HEK293 (cell line): ENCODE data around the gene MYH11.

Experiments
- FEZF1 ChIP-seq: fragments of 450-650 bp; formaldehyde crosslinking; IDR thresholded peaks from 2 replicates; pipeline ENCODE4 v1.5.1; 2016; ENCODE audit warnings: missing biosample characterization, missing genetic modification characterization
- HOXD13 ChIP-seq: sonication (generic); formaldehyde crosslinking; IDR thresholded peaks from 2 replicates; pipeline ENCODE4 v1.8.0; 2022; ENCODE audit warnings: missing genetic modification reagents, borderline replicate concordance
- KLF10 ChIP-seq: fragments of 450-650 bp; IDR thresholded peaks from 2 replicates; pipeline ENCODE4 v1.5.1; 2018; ENCODE audit warnings: missing biosample characterization, mild to moderate bottlenecking, missing genetic modification characterization
- KLF9 ChIP-seq: fragments of 450-650 bp; formaldehyde crosslinking; IDR thresholded peaks from 2 replicates; pipeline ENCODE4 v1.5.1; 2016; ENCODE audit warnings: missing biosample characterization, missing genetic modification characterization, low read depth
- MZF1 ChIP-seq: fragments of 450-650 bp; formaldehyde crosslinking; IDR thresholded peaks from 2 replicates; pipeline ENCODE4 v1.5.1; 2017; ENCODE audit warnings: missing biosample characterization, missing genetic modification characterization, borderline replicate concordance
- ZBTB1 ChIP-seq: fragments of 450-650 bp; formaldehyde crosslinking; IDR thresholded peaks from 2 replicates; pipeline ENCODE4 v1.5.1; 2016; ENCODE audit warnings: missing biosample characterization, missing genetic modification characterization
- ZBTB20 ChIP-seq: fragments of 450-650 bp; formaldehyde crosslinking; IDR thresholded peaks from 2 replicates; pipeline ENCODE4 v1.5.1; 2016; ENCODE audit warnings: missing biosample characterization, missing genetic modification characterization
- ZBTB48 ChIP-seq: fragments of 450-650 bp; formaldehyde crosslinking; IDR thresholded peaks from 2 replicates; pipeline ENCODE4 v1.5.1; 2016; ENCODE audit warnings: missing biosample characterization, missing genetic modification characterization
- ZBTB8A ChIP-seq: fragments of 450-650 bp; formaldehyde crosslinking; IDR thresholded peaks from 2 replicates; pipeline ENCODE4 v1.5.1; 2016; ENCODE audit warnings: missing biosample characterization, missing genetic modification characterization
- ZFP41 ChIP-seq: fragments of 450-650 bp; formaldehyde crosslinking; IDR thresholded peaks from 2 replicates; pipeline ENCODE4 v1.5.1; 2016; ENCODE audit warnings: missing biosample characterization, missing genetic modification characterization, borderline replicate concordance
- ZNF10 ChIP-seq: fragments of 450-650 bp; formaldehyde crosslinking; IDR thresholded peaks from 2 replicates; pipeline ENCODE4 v1.5.1; 2017; ENCODE audit warnings: missing biosample characterization, missing genetic modification characterization
- ZNF140 ChIP-seq: fragments of 450-650 bp; formaldehyde crosslinking; IDR thresholded peaks from 2 replicates; pipeline ENCODE4 v1.5.1; 2016; ENCODE audit warnings: missing biosample characterization, missing genetic modification characterization
- ZNF16 ChIP-seq: fragments of 450-650 bp; formaldehyde crosslinking; IDR thresholded peaks from 2 replicates; pipeline ENCODE4 v1.5.1; 2016; ENCODE audit warnings: low read depth, missing biosample characterization, missing genetic modification characterization
- ZNF184 ChIP-seq: fragments of 450-650 bp; IDR thresholded peaks from 2 replicates; pipeline ENCODE4 v1.5.1; 2018; ENCODE audit warnings: missing biosample characterization, mild to moderate bottlenecking, missing genetic modification characterization
- ZNF214 ChIP-seq: fragments of 450-650 bp; formaldehyde crosslinking; IDR thresholded peaks from 2 replicates; pipeline ENCODE4 v1.5.1; 2017; ENCODE audit warnings: missing biosample characterization, mild to moderate bottlenecking, missing genetic modification characterization, borderline replicate concordance
- ZNF221 ChIP-seq: fragments of 450-650 bp; formaldehyde crosslinking; IDR thresholded peaks from 2 replicates; pipeline ENCODE4 v1.5.1; 2017; ENCODE audit warnings: missing biosample characterization, missing genetic modification characterization, borderline replicate concordance
- ZNF23 ChIP-seq: fragments of 450-650 bp; formaldehyde crosslinking; IDR thresholded peaks from 2 replicates; pipeline ENCODE4 v1.5.1; 2016; ENCODE audit warnings: missing biosample characterization, missing genetic modification characterization, borderline replicate concordance
- ZNF335 ChIP-seq: fragments of 450-650 bp; formaldehyde crosslinking; conservative IDR thresholded peaks from 2 replicates; pipeline ENCODE4 v1.5.1; 2016; ENCODE audit warnings: missing biosample characterization, missing genetic modification characterization
- ZNF354C ChIP-seq: fragments of 450-650 bp; formaldehyde crosslinking; IDR thresholded peaks from 2 replicates; pipeline ENCODE4 v1.5.1; 2016; ENCODE audit warnings: missing biosample characterization, missing genetic modification characterization, low read depth, borderline replicate concordance
- ZNF433 ChIP-seq: fragments of 450-650 bp; formaldehyde crosslinking; IDR thresholded peaks from 2 replicates; pipeline ENCODE4 v1.5.1; 2016; ENCODE audit warnings: missing biosample characterization, missing genetic modification characterization, low read depth
- ZNF510 ChIP-seq: fragments of 450-650 bp; formaldehyde crosslinking; IDR thresholded peaks from 2 replicates; pipeline ENCODE4 v1.5.1; 2018; ENCODE audit warnings: mild to moderate bottlenecking, missing genetic modification characterization, missing biosample characterization; ENCODE audit not compliant: insufficient replicate concordance
- ZNF558 ChIP-seq: fragments of 450-650 bp; formaldehyde crosslinking; IDR thresholded peaks from 2 replicates; pipeline ENCODE4 v1.5.1; 2016; ENCODE audit warnings: missing biosample characterization, missing genetic modification characterization
- ZNF571 ChIP-seq: fragments of 450-650 bp; formaldehyde crosslinking; IDR thresholded peaks from 2 replicates; pipeline ENCODE4 v1.5.0; 2017; ENCODE audit warnings: missing biosample characterization, missing genetic modification characterization
- ZNF785 ChIP-seq: fragments of 450-650 bp; formaldehyde crosslinking; IDR thresholded peaks from 2 replicates; pipeline ENCODE4 v1.5.1; 2016; ENCODE audit warnings: missing biosample characterization, missing genetic modification characterization
- ZNF792 ChIP-seq: fragments of 450-650 bp; formaldehyde crosslinking; IDR thresholded peaks from 2 replicates; pipeline ENCODE4 v1.5.1; 2016; ENCODE audit warnings: missing biosample characterization, missing genetic modification characterization
- ZNF843 ChIP-seq: fragments of 450-650 bp; formaldehyde crosslinking; IDR thresholded peaks from 2 replicates; pipeline ENCODE4 v1.5.1; 2016; ENCODE audit warnings: missing biosample characterization, missing genetic modification characterization
- TF ChIP-seq, protein P1 (sequence below): fragments of 450-650 bp; formaldehyde crosslinking; IDR thresholded peaks from 2 replicates; pipeline ENCODE4 v1.5.1; 2016; ENCODE audit warnings: missing biosample characterization, missing genetic modification characterization
- TF ChIP-seq, protein P2 (sequence below): fragments of 450-650 bp; formaldehyde crosslinking; IDR thresholded peaks from 2 replicates; pipeline ENCODE4 v1.5.1; 2016; ENCODE audit warnings: missing biosample characterization, missing genetic modification characterization
- TF ChIP-seq, protein P3 (sequence below): sonication (generic); formaldehyde crosslinking; IDR thresholded peaks from 2 replicates; pipeline ENCODE4 v1.8.1; 2022; ENCODE audit warnings: mild to moderate bottlenecking, moderate library complexity, missing genetic modification reagents
- TF ChIP-seq, protein P4 (sequence below): fragments of 450-650 bp; formaldehyde crosslinking; IDR thresholded peaks from 2 replicates; pipeline ENCODE4 v1.5.1; 2016; ENCODE audit warnings: missing biosample characterization, missing genetic modification characterization
- TF ChIP-seq, protein P5 (sequence below): fragments of 450-650 bp; formaldehyde crosslinking; IDR thresholded peaks from 2 replicates; pipeline ENCODE4 v1.5.1; 2016; ENCODE audit warnings: missing biosample characterization, missing genetic modification characterization

MYH11 gene

DNA sequence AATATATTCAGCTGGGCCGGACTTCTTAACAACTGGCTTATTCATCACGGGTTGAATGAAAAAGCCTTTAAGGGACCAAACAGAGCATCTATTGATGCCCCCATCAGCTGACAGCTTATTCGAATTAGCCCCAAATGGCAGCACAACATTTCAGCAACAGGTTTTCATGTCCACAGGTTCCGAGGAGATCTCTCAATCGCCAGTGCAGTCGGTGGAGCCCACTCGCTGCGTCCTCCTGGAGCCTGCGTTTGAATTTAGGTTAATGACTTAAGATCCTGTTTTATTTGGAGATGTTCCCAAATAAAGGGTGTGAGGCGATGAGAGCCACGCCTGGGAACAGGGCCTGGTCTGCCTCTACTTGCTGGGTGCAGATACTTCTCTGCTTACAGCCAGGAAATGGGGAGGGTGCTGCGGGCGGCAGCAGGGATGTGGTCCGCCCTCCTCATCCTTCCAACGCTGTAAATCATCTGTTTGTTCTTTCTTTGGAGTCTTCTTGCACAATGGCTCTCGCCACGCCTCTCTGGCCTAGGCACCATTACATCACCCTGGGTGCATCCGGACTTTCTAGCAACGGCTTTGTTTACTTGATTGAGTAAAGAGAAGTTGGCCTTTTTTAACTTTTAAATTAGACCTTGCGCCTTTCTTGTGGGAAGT lies 184.2 kb downstream of the MYH11 start (continued):
- TF ChIP-seq, protein P1, sequence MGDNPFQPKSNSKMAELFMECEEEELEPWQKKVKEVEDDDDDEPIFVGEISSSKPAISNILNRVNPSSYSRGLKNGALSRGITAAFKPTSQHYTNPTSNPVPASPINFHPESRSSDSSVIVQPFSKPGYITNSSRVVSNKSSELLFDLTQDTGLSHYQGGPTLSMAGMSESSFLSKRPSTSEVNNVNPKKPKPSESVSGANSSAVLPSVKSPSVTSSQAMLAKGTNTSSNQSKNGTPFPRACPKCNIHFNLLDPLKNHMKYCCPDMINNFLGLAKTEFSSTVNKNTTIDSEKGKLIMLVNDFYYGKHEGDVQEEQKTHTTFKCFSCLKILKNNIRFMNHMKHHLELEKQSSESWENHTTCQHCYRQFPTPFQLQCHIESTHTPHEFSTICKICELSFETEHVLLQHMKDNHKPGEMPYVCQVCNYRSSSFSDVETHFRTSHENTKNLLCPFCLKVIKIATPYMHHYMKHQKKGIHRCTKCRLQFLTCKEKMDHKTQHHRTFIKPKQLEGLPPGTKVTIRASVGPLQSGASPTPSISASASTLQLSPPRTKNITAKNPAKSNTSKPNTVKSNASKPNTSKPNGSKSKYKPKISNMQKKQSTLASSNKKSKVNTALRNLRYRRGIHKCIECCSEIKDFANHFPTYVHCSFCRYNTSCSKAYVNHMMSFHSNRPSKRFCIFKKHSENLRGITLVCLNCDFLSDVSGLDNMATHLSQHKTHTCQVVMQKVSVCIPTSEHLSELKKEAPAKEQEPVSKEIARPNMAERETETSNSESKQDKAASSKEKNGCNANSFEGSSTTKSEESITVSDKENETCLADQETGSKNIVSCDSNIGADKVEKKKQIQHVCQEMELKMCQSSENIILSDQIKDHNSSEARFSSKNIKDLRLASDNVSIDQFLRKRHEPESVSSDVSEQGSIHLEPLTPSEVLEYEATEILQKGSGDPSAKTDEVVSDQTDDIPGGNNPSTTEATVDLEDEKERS (tag by site-specific recombination): no peak
- TF ChIP-seq HOXD13 (no peak), ZNF433 (no peak), ZNF510 (no peak), ZNF843 (peak; percentile 33; the same call in 1 of the 2 replicates), ZBTB1 (tag by site-specific recombination) (no peak), ZNF571 (tag by site-specific recombination) (no peak), ZNF354C (tag by site-specific recombination) (no peak), ZNF140 (tag by site-specific recombination) (no peak), ZNF792 (no peak), ZNF23 (no peak), ZBTB8A (peak; percentile 49), ZBTB20 (tag by site-specific recombination) (peak; percentile 32; the same call in 1 of the 2 replicates), ZNF16 (tag by site-specific recombination) (no peak), ZFP41 (tag by site-specific recombination) (no peak), KLF9 (tag by site-specific recombination) (peak; percentile 95), KLF10 (tag by site-specific recombination) (peak; percentile 87), ZNF214 (tag by site-specific recombination) (no peak), FEZF1 (peak; percentile 91), MZF1 (tag by site-specific recombination) (peak; percentile 38; the same call in 1 of the 2 replicates), ZNF558 (tag by site-specific recombination) (peak; percentile 18; the same call in 1 of the 2 replicates), ZNF10 (tag by site-specific recombination) (no peak; the same call in 1 of the 2 replicates), ZBTB48 (tag by site-specific recombination) (no peak), ZNF335 (0 out of 2 replicates have a peak, but pooled peaks have one; percentile 44), ZNF184 (tag by site-specific recombination) (no peak), ZNF221 (tag by site-specific recombination) (no peak), ZNF785 (tag by site-specific recombination) (no peak)
- TF ChIP-seq, protein P2, sequence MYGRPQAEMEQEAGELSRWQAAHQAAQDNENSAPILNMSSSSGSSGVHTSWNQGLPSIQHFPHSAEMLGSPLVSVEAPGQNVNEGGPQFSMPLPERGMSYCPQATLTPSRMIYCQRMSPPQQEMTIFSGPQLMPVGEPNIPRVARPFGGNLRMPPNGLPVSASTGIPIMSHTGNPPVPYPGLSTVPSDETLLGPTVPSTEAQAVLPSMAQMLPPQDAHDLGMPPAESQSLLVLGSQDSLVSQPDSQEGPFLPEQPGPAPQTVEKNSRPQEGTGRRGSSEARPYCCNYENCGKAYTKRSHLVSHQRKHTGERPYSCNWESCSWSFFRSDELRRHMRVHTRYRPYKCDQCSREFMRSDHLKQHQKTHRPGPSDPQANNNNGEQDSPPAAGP: peak; percentile 95
- TF ChIP-seq, protein P3, sequence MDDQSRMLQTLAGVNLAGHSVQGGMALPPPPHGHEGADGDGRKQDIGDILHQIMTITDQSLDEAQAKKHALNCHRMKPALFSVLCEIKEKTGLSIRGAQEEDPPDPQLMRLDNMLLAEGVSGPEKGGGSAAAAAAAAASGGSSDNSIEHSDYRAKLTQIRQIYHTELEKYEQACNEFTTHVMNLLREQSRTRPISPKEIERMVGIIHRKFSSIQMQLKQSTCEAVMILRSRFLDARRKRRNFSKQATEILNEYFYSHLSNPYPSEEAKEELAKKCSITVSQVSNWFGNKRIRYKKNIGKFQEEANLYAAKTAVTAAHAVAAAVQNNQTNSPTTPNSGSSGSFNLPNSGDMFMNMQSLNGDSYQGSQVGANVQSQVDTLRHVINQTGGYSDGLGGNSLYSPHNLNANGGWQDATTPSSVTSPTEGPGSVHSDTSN (CRISPR knock-in tag): no peak
- TF ChIP-seq, protein P4, sequence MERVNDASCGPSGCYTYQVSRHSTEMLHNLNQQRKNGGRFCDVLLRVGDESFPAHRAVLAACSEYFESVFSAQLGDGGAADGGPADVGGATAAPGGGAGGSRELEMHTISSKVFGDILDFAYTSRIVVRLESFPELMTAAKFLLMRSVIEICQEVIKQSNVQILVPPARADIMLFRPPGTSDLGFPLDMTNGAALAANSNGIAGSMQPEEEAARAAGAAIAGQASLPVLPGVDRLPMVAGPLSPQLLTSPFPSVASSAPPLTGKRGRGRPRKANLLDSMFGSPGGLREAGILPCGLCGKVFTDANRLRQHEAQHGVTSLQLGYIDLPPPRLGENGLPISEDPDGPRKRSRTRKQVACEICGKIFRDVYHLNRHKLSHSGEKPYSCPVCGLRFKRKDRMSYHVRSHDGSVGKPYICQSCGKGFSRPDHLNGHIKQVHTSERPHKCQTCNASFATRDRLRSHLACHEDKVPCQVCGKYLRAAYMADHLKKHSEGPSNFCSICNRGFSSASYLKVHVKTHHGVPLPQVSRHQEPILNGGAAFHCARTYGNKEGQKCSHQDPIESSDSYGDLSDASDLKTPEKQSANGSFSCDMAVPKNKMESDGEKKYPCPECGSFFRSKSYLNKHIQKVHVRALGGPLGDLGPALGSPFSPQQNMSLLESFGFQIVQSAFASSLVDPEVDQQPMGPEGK (tag by site-specific recombination): peak; percentile 95
- TF ChIP-seq, protein P5, sequence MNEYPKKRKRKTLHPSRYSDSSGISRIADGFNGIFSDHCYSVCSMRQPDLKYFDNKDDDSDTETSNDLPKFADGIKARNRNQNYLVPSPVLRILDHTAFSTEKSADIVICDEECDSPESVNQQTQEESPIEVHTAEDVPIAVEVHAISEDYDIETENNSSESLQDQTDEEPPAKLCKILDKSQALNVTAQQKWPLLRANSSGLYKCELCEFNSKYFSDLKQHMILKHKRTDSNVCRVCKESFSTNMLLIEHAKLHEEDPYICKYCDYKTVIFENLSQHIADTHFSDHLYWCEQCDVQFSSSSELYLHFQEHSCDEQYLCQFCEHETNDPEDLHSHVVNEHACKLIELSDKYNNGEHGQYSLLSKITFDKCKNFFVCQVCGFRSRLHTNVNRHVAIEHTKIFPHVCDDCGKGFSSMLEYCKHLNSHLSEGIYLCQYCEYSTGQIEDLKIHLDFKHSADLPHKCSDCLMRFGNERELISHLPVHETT (tag by site-specific recombination): peak; percentile 20
